HEK293T (cell line): Measurements from ENCODE around the gene PDLIM3.

ENCODE experiments used
- CTCF ChIA-PET: fragments of 350-600 bp; formaldehyde crosslinking; extraction: SDS; loops from one replicate; lab custom pipeline; 2021; ENCODE audit warnings: antibody characterized with exemption, inconsistent platforms; lab: Yijun Ruan, JAX
- POLR2A ChIA-PET: fragments of 350-600 bp; formaldehyde crosslinking; extraction: SDS; loops from one replicate; lab custom pipeline; 2020; ENCODE audit warnings: antibody characterized with exemption, inconsistent platforms; lab: Yijun Ruan, JAX
- DNase-seq: peaks from one replicate; pipeline ENCODE4 v3.0.0; 2012; ENCODE audit warnings: mixed read lengths; ENCODE audit errors: extremely low spot score
- ARNT ChIP-seq: fragments of 450-650 bp; IDR thresholded peaks from 2 replicates; pipeline ENCODE4 v1.6.1; 2017; ENCODE audit warnings: mild to moderate bottlenecking
- BHLHE40 ChIP-seq: fragments of 450-650 bp; IDR thresholded peaks from 2 replicates; pipeline ENCODE4 v1.6.1; 2016; ENCODE audit warnings: mild to moderate bottlenecking, moderate library complexity, borderline replicate concordance
- CTBP1 ChIP-seq: fragments of 450-650 bp; IDR thresholded peaks from 2 replicates; pipeline ENCODE4 v1.6.1; 2016; ENCODE audit warnings: borderline replicate concordance
- ELF4 ChIP-seq: fragments of 450-650 bp; IDR thresholded peaks from 2 replicates; pipeline ENCODE4 v1.6.1; 2017; ENCODE audit warnings: antibody characterized with exemption
- FOXA1 ChIP-seq: fragments of 450-650 bp; IDR thresholded peaks from 2 replicates; pipeline ENCODE4 v1.6.1; 2016; ENCODE audit warnings: mild to moderate bottlenecking
- FOXK2 ChIP-seq: fragments of 450-650 bp; IDR thresholded peaks from 2 replicates; pipeline ENCODE4 v1.6.1; 2016; ENCODE audit warnings: mild to moderate bottlenecking
- FOXM1 ChIP-seq: fragments of 450-650 bp; IDR thresholded peaks from 2 replicates; pipeline ENCODE4 v1.6.1; 2017; ENCODE audit warnings: mild to moderate bottlenecking, borderline replicate concordance
- HDGF ChIP-seq: fragments of 450-650 bp; IDR thresholded peaks from 2 replicates; pipeline ENCODE4 v1.6.1; 2017; ENCODE audit warnings: antibody characterized with exemption, borderline replicate concordance
- L3MBTL2 ChIP-seq: fragments of 450-650 bp; conservative IDR thresholded peaks from 2 replicates; pipeline ENCODE4 v1.6.1; 2016; ENCODE audit warnings: mild to moderate bottlenecking
- LEF1 ChIP-seq: fragments of 450-650 bp; IDR thresholded peaks from 2 replicates; pipeline ENCODE4 v1.6.1; 2017; ENCODE audit warnings: mild to moderate bottlenecking, borderline replicate concordance
- NFRKB ChIP-seq: fragments of 450-650 bp; IDR thresholded peaks from 2 replicates; pipeline ENCODE4 v1.6.1; 2016; ENCODE audit warnings: mild to moderate bottlenecking, moderate library complexity
- SP1 ChIP-seq: fragments of 450-650 bp; IDR thresholded peaks from 2 replicates; pipeline ENCODE4 v1.6.1; 2017
- SUZ12 ChIP-seq: fragments of 450-650 bp; IDR thresholded peaks from 2 replicates; pipeline ENCODE4 v1.6.1; 2016; ENCODE audit warnings: mild to moderate bottlenecking
- TARDBP ChIP-seq: fragments of 450-650 bp; IDR thresholded peaks from 2 replicates; pipeline ENCODE4 v1.6.1; 2016
- ZNF384 ChIP-seq: fragments of 450-650 bp; IDR thresholded peaks from 2 replicates; pipeline ENCODE4 v1.6.1; 2016
- TF ChIP-seq, protein P1 (sequence below): fragments of 450-650 bp; IDR thresholded peaks from 2 replicates; pipeline ENCODE4 v1.6.1; 2016

Gene PDLIM3

GRCh38 chr4:185472103-185472542, 63.2 kb downstream of the PDLIM3 start:
- TF ChIP-seq SUZ12 (no peak), FOXA1 (no peak), BHLHE40 (no peak), TARDBP (no peak), LEF1 (no peak), ARNT (no peak), HDGF (no peak), L3MBTL2 (no peak), FOXK2 (no peak), FOXM1 (no peak), SP1 (no peak), NFRKB (no peak), ZNF384 (no peak), ELF4 (no peak), CTBP1 (no peak)
- TF ChIP-seq, protein P1, sequence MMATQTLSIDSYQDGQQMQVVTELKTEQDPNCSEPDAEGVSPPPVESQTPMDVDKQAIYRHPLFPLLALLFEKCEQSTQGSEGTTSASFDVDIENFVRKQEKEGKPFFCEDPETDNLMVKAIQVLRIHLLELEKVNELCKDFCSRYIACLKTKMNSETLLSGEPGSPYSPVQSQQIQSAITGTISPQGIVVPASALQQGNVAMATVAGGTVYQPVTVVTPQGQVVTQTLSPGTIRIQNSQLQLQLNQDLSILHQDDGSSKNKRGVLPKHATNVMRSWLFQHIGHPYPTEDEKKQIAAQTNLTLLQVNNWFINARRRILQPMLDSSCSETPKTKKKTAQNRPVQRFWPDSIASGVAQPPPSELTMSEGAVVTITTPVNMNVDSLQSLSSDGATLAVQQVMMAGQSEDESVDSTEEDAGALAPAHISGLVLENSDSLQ, result no peak
- CTCF ChIA-PET, result interaction anchor here (0.6 to 1.2 kb wide), 4 partner anchors 96 to 338 kb away, joined by 3 to 4 read pairs (median 3); no protein-coding TSS in a partner anchor

GRCh38 chr4:185471235-185472102, 63.8 kb downstream of the PDLIM3 start, which contains the start of gene CCDC110:
Gene CCDC110 (minus strand): TSS chr4:185471733. CDS start chr4:185471683, 50 bp downstream.
- ChIA-PET CTCF (interaction anchor here (0.7 to 1.2 kb wide), 2 partner anchors 102 to 126 kb away, joined by 3 read pairs; no protein-coding TSS in a partner anchor), POLR2A (interaction anchor here (0.9 kb wide), 1 partner anchor 75 kb away, joined by 3 read pairs; the partner anchor contains the start of gene ANKRD37)
- peak; percentile 92 for DNase-seq
- TF ChIP-seq BHLHE40 (no peak), L3MBTL2 (no peak), FOXK2 (no peak), ZNF384 (no peak), SUZ12 (no peak), TARDBP (no peak)

More at GRCh38 chr4:185472103-185472542, 63.2 kb downstream of the PDLIM3 start:
- POLR2A ChIA-PET, result interaction anchor here (0.9 kb wide), 1 partner anchor 76 kb away, joined by 3 read pairs; the partner anchor contains the start of gene ANKRD37
- DNase-seq, result no peak

- CTCF ChIA-PET, result no interaction called here
- POLR2A ChIA-PET, result no interaction called here
- TF ChIP-seq L3MBTL2 (no peak), FOXK2 (no peak), ELF4 (no peak), ZNF384 (no peak), BHLHE40 (no peak)
- DNase-seq, result no peak
These were observed 64.7 kb downstream of the PDLIM3 start for GRCh38 chr4:185470501-185471195.

- TF ChIP-seq SUZ12, result no peak
- no peak for TF ChIP-seq TARDBP
- no peak for TF ChIP-seq L3MBTL2
- TF ChIP-seq, protein P1, result no peak
- TF ChIP-seq FOXM1, result no peak
- no peak for TF ChIP-seq ZNF384
- TF ChIP-seq SP1, result no peak
- no peak for TF ChIP-seq NFRKB
- no peak for TF ChIP-seq HDGF
- no peak for TF ChIP-seq CTBP1
- no peak for TF ChIP-seq LEF1
- no peak for TF ChIP-seq FOXK2
- no peak for TF ChIP-seq FOXA1
- no peak for TF ChIP-seq ARNT
- POLR2A ChIA-PET, result no interaction called here
- CTCF ChIA-PET, result no interaction called here
- no peak for DNase-seq
These were observed 65.6 kb downstream of the PDLIM3 start for GRCh38 chr4:185469580-185470154.

- ChIA-PET CTCF (no interaction called here), POLR2A (no interaction called here)
- TF ChIP-seq NFRKB, result no peak
- TF ChIP-seq HDGF, result no peak
- TF ChIP-seq BHLHE40, result no peak
- no peak for TF ChIP-seq ZNF384
- DNase-seq, result no peak
These were observed 66.3 kb downstream of the PDLIM3 start for GRCh38 chr4:185468999-185469398.

DNA sequence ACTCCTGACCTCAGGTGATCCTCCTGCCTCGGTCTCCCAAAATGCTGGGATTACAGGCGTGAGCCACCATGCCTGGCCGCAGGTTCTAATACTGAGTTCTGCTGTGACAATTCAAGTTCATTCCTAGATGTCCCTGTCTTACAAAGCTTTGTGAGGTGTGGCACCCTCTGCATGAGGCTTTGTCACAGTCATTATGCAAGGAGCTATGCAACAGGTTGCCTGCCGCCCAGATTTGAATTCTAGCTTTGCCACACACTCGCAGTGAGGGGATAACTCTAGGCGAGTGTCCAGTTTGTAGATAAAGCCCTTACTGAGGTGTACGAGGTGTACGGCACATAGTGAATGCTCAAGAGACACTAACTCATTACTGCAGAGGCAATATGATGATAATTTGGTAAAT, 67.3 kb downstream of the PDLIM3 start:
- TF ChIP-seq FOXM1 (no peak), BHLHE40 (no peak), FOXA1 (no peak), HDGF (no peak), FOXK2 (no peak), CTBP1 (no peak), ELF4 (no peak), SP1 (no peak), LEF1 (no peak), NFRKB (no peak), SUZ12 (no peak), ZNF384 (no peak), TARDBP (no peak), ARNT (no peak), L3MBTL2 (no peak)
- TF ChIP-seq, protein P1, result no peak
- CTCF ChIA-PET, result interaction anchor here (0.6 kb wide), 2 partner anchors 130 to 271 kb away, joined by 3 read pairs; no protein-coding TSS in a partner anchor
- DNase-seq, result no peak
- POLR2A ChIA-PET, result no interaction called here
